IPS DF 4.7 (cell line): ENCODE data around the gene UBE4A.

ENCODE experiments used
- DNase-seq: peaks from one replicate; pipeline ENCODE4 v3.0.0-alpha.2; 2013; ENCODE audit warnings: low spot score; ENCODE audit errors: extremely low read depth

UBE4A gene

GRCh38 chr11:118359295-118359958 is at the start of gene UBE4A:
Gene UBE4A, plus strand, starts transcription at chr11:118359600. Its CDS starts 5,481 bp downstream, at chr11:118365081.
- peak; percentile 91 for DNase-seq

GRCh38 chr11:118310271-118310670 is 49.1 kb upstream of the UBE4A start:
- no peak for DNase-seq

- DNase-seq, result no peak
Observed at GRCh38 chr11:118310781-118311485, 48.5 kb upstream of the UBE4A start.

GRCh38 chr11:118311518-118311917 is 47.9 kb upstream of the UBE4A start:
- DNase-seq, result no peak

- no peak for DNase-seq
Observed at GRCh38 chr11:118312328-118312727, 47.1 kb upstream of the UBE4A start.

GRCh38 chr11:118313242-118313641 is 46.2 kb upstream of the UBE4A start:
- DNase-seq, result no peak

- DNase-seq, result no peak
Observed at GRCh38 chr11:118314988-118315411, 44.4 kb upstream of the UBE4A start.

GRCh38 chr11:118318124-118318523 is 41.3 kb upstream of the UBE4A start:
- DNase-seq, result no peak

- no peak for DNase-seq
Observed at GRCh38 chr11:118318581-118319336, 40.6 kb upstream of the UBE4A start.

GRCh38 chr11:118319337-118319707 is 40.1 kb upstream of the UBE4A start:
- no peak for DNase-seq

- no peak for DNase-seq
Observed at GRCh38 chr11:118320515-118320914, 38.9 kb upstream of the UBE4A start.

GRCh38 chr11:118321386-118322082 is 37.9 kb upstream of the UBE4A start:
- no peak for DNase-seq

GRCh38 chr11:118322721-118323120 is 36.7 kb upstream of the UBE4A start:
- no peak for DNase-seq

GRCh38 chr11:118325283-118325682 is 34.1 kb upstream of the UBE4A start:
- DNase-seq, result no peak

GRCh38 chr11:118328745-118329144 is 30.7 kb upstream of the UBE4A start:
- no peak for DNase-seq

GRCh38 chr11:118334745-118335144 is 24.7 kb upstream of the UBE4A start:
- no peak for DNase-seq

- DNase-seq, result no peak
Observed at GRCh38 chr11:118338637-118339061, 20.8 kb upstream of the UBE4A start.

GRCh38 chr11:118339281-118339961 is 20.0 kb upstream of the UBE4A start:
- DNase-seq, result no peak

GRCh38 chr11:118340449-118340848 is 19.0 kb upstream of the UBE4A start:
- DNase-seq, result no peak

GRCh38 chr11:118341261-118341660 is 18.1 kb upstream of the UBE4A start:
- no peak for DNase-seq
